ENCODE data around the gene GSTP1.
"Not testable (repeated sequence)": the region's sequence is repeated elsewhere in the genome, so short reads cannot be mapped to it uniquely, and the experiment has no call there.

The GSTP1 gene

GRCh38 chr11:67562963-67563704 is 20.5 kb upstream of the GSTP1 start:
- Histone ChIP-seq H3K9ac (no peak overlapping the region), H3K27ac (no peak overlapping the region), H3K36me3 (ENCODE audit: control insufficient read depth, insufficient read depth, low read length) (no peaks in the 10 kb centered on the region), H3K9me3 (ENCODE audit: control insufficient read depth, low read length) (no peaks in the 10 kb centered on the region), H3K27me3 (ENCODE audit: control insufficient read depth, insufficient read depth, low read length) (no peaks in the 10 kb centered on the region), H3K4me3 (ENCODE audit: low read depth, low read length) (no peak overlapping the region), H2AFZ (no peak overlapping the region), H3K4me2 (ENCODE audit: low read length) (no peak overlapping the region), H3K79me2 (no peaks in the 10 kb centered on the region), H3K4me1 (peaks cover 3% of the 10 kb centered on the region)
- no peak for TF ChIP-seq CTCF (IDR thresholded peaks at IDR 0.05)

- not testable (repeated sequence) for H3K9ac ChIP-seq; H3K27ac ChIP-seq; H3K27me3 ChIP-seq (ENCODE audit: control insufficient read depth, insufficient read depth, low read length); H3K9me3 ChIP-seq (ENCODE audit: control insufficient read depth, low read length); H3K4me2 ChIP-seq (ENCODE audit: low read length); H3K4me3 ChIP-seq (ENCODE audit: low read depth, low read length); H3K36me3 ChIP-seq (ENCODE audit: control insufficient read depth, insufficient read depth, low read length); H2AFZ ChIP-seq; H3K79me2 ChIP-seq; H3K4me1 ChIP-seq
Measured at GRCh38 chr11:67563705-67564114, 19.9 kb upstream of the GSTP1 start.

- Histone ChIP-seq H3K27ac (no peak overlapping the region), H3K36me3 (ENCODE audit: control insufficient read depth, insufficient read depth, low read length) (no peaks in the 10 kb centered on the region)
Measured at GRCh38 chr11:67564230-67564629, 19.4 kb upstream of the GSTP1 start.

GRCh38 chr11:67571443-67571842 is 12.2 kb upstream of the GSTP1 start:
- no peak overlapping the region for H3K4me2 ChIP-seq (ENCODE audit: low read length)
- H3K27ac ChIP-seq = no peak overlapping the region
- no peak for TF ChIP-seq CTCF (IDR thresholded peaks at IDR 0.05)
- H3K4me3 ChIP-seq (ENCODE audit: low read depth, low read length) = no peak overlapping the region
- H2AFZ ChIP-seq = no peak overlapping the region
- no peaks in the 10 kb centered on the region for H3K9me3 ChIP-seq (ENCODE audit: control insufficient read depth, low read length)
- no peak overlapping the region for H3K9ac ChIP-seq
- no peaks in the 10 kb centered on the region for H3K4me1 ChIP-seq
- H3K27me3 ChIP-seq (ENCODE audit: control insufficient read depth, insufficient read depth, low read length) = no peaks in the 10 kb centered on the region
- no peaks in the 10 kb centered on the region for H3K36me3 ChIP-seq (ENCODE audit: control insufficient read depth, insufficient read depth, low read length)
- H3K79me2 ChIP-seq = no peaks in the 10 kb centered on the region

More at GRCh38 chr11:67564230-67564629, 19.4 kb upstream of the GSTP1 start:
- Histone ChIP-seq H3K4me3 (ENCODE audit: low read depth, low read length) (no peak overlapping the region), H3K4me2 (ENCODE audit: low read length) (no peak overlapping the region), H3K9ac (no peak overlapping the region), H3K9me3 (ENCODE audit: control insufficient read depth, low read length) (no peaks in the 10 kb centered on the region), H3K27me3 (ENCODE audit: control insufficient read depth, insufficient read depth, low read length) (no peaks in the 10 kb centered on the region), H2AFZ (no peak overlapping the region), H3K4me1 (peaks cover 3% of the 10 kb centered on the region), H3K79me2 (no peaks in the 10 kb centered on the region)
- no peak for TF ChIP-seq CTCF (IDR thresholded peaks at IDR 0.05)

GRCh38 chr11:67572305-67572704 is 11.3 kb upstream of the GSTP1 start:
- H3K9me3 ChIP-seq (ENCODE audit: control insufficient read depth, low read length) = no peaks in the 10 kb centered on the region
- H3K4me1 ChIP-seq = no peaks in the 10 kb centered on the region
- H3K9ac ChIP-seq = no peak overlapping the region
- no peak overlapping the region for H3K27ac ChIP-seq
- H3K4me2 ChIP-seq (ENCODE audit: low read length) = no peak overlapping the region
- TF ChIP-seq CTCF (IDR thresholded peaks at IDR 0.05) = no peak
- H3K36me3 ChIP-seq (ENCODE audit: control insufficient read depth, insufficient read depth, low read length) = no peaks in the 10 kb centered on the region
- H3K79me2 ChIP-seq = no peaks in the 10 kb centered on the region
- no peak overlapping the region for H2AFZ ChIP-seq
- H3K4me3 ChIP-seq (ENCODE audit: low read depth, low read length) = no peak overlapping the region
- H3K27me3 ChIP-seq (ENCODE audit: control insufficient read depth, insufficient read depth, low read length) = no peaks in the 10 kb centered on the region

Measured in parathyroid adenoma (tissue), 2 donors.